NB4 (cell line): ENCODE measurements around the gene IGFBP6.

Experiments
- MYC ChIP-seq: IDR thresholded peaks from 2 replicates; pipeline ENCODE4 v1.6.1; 2011; ENCODE audit warnings: low read depth, low read length
- POLR2A ChIP-seq: IDR thresholded peaks from 2 replicates; pipeline ENCODE4 v1.6.1; 2011; ENCODE audit warnings: mild to moderate bottlenecking; ENCODE audit not compliant: insufficient read length; ENCODE audit errors: extremely low read depth
- TF ChIP-seq, protein P1 (sequence below): IDR thresholded peaks from one replicate; pipeline ENCODE4 v1.5.1; 2012; ENCODE audit warnings: low read depth, low read length
- TF ChIP-seq, protein P2 (sequence below): IDR thresholded peaks from 2 replicates; pipeline ENCODE4 v1.6.1; 2011; ENCODE audit warnings: low read depth, low read length

DNA sequence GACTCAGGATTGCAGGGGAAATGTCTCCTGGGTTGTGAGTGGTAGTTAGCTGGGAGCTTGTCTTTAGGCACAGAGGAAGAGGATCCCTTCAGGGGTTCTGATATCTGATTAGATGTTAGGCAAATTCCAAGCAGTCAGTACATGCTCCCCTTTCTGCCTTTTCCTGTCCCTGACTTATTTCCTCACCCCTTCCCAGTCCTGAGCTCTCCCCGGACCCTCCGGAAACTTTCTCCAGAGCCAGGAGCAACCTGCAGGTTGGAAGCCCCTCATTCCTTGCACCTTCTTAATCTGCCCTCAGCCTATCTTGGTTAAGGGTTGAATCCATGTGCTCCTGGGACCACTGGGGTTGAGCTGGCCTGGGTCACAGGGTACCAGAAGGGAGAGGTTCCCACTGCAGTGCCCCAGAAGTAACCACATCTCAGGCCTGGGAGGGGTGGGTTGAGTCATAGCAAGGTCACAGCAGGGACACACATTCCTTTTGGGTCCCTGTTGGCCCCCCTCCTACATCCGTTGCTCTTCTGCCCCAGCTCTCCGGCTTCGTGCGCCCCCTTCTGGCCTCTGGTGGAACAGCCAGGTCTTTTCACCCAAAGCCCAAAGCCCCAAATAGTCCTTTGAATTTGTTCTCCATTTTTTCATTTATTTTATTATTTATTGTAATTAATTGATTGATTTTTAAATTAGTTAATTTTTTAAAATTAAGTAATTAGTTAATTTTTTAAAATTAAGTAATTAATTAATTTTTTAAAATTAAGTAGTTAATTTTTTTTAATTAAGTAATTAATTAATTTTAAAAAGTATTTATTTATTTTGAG, 1.8 kb downstream of the IGFBP6 start:
- TF ChIP-seq, protein P1, sequence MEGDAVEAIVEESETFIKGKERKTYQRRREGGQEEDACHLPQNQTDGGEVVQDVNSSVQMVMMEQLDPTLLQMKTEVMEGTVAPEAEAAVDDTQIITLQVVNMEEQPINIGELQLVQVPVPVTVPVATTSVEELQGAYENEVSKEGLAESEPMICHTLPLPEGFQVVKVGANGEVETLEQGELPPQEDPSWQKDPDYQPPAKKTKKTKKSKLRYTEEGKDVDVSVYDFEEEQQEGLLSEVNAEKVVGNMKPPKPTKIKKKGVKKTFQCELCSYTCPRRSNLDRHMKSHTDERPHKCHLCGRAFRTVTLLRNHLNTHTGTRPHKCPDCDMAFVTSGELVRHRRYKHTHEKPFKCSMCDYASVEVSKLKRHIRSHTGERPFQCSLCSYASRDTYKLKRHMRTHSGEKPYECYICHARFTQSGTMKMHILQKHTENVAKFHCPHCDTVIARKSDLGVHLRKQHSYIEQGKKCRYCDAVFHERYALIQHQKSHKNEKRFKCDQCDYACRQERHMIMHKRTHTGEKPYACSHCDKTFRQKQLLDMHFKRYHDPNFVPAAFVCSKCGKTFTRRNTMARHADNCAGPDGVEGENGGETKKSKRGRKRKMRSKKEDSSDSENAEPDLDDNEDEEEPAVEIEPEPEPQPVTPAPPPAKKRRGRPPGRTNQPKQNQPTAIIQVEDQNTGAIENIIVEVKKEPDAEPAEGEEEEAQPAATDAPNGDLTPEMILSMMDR = peak; percentile 96
- no peak for TF ChIP-seq POLR2A
- TF ChIP-seq MYC = no peak
- TF ChIP-seq, protein P2, sequence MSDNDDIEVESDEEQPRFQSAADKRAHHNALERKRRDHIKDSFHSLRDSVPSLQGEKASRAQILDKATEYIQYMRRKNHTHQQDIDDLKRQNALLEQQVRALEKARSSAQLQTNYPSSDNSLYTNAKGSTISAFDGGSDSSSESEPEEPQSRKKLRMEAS = peak; percentile 69
